ENCODE results near the gene SRPK3. TPM values are rescaled to one million over a fixed set of nuclear protein-coding genes. Genes with fewer than 3 reads are reported as not detected.

The SRPK3 gene
- total RNA-seq, 1 donor from 2014 or later, result not detected

DNA sequence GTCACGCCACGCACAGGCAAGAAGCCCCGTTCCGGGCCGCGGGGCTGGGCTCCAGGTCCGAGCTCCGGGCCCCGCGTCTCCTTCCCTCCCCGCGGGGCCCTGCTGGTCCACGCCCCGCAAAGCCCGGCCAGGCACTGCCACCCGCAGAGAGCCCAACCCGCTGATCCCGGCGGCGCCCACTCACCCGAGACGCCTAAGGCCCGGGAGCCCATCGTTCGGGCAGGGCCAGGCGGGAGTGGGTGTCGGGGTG is 48.6 kb downstream of the SRPK3 start:
- Mint-ChIP-seq H3K9me3 (ENCODE audit: low read depth) (peaks cover 3% of the 10 kb centered on the region), H3K4me1 (ENCODE audit: low read depth) (no peaks in the 10 kb centered on the region), H3K27me3 (peaks cover 57% of the 10 kb centered on the region), H3K4me3 (ENCODE audit: low read depth) (peak overlapping the region; percentile 31), H3K36me3 (ENCODE audit: insufficient read depth) (no peaks in the 10 kb centered on the region), H3K27ac (no peak overlapping the region)
- no peak for DNase-seq (ENCODE audit: low spot score, unreplicated experiment)
- no peak for TF ChIP-seq CTCF (IDR thresholded peaks at IDR 0.05; ENCODE audit: unreplicated experiment)

- peak within 1 kb of the TSS; percentile 50 for H3K4me3 Mint-ChIP-seq (ENCODE audit: low read depth)
- peaks cover 1% of the 10 kb centered on the region for H3K36me3 Mint-ChIP-seq (ENCODE audit: insufficient read depth)
- DNase-seq (ENCODE audit: low spot score, unreplicated experiment), result no peak
- TF ChIP-seq CTCF (IDR thresholded peaks at IDR 0.05; ENCODE audit: unreplicated experiment), result no peak
- H3K27ac Mint-ChIP-seq, result no peak within 1 kb of the TSS
- no peaks in the 10 kb centered on the region for H3K4me1 Mint-ChIP-seq (ENCODE audit: low read depth)
- H3K9me3 Mint-ChIP-seq (ENCODE audit: low read depth), result peaks cover 3% of the 10 kb centered on the region
- peaks cover 60% of the 10 kb centered on the region for H3K27me3 Mint-ChIP-seq
Observed at GRCh38 chrX:153829799-153830639, 49.2 kb downstream of the SRPK3 start, which contains the start of gene PDZD4. Gene PDZD4, minus strand, starts transcription at chrX:153830544. Its CDS starts 246 bp downstream, at chrX:153830298.

DNA sequence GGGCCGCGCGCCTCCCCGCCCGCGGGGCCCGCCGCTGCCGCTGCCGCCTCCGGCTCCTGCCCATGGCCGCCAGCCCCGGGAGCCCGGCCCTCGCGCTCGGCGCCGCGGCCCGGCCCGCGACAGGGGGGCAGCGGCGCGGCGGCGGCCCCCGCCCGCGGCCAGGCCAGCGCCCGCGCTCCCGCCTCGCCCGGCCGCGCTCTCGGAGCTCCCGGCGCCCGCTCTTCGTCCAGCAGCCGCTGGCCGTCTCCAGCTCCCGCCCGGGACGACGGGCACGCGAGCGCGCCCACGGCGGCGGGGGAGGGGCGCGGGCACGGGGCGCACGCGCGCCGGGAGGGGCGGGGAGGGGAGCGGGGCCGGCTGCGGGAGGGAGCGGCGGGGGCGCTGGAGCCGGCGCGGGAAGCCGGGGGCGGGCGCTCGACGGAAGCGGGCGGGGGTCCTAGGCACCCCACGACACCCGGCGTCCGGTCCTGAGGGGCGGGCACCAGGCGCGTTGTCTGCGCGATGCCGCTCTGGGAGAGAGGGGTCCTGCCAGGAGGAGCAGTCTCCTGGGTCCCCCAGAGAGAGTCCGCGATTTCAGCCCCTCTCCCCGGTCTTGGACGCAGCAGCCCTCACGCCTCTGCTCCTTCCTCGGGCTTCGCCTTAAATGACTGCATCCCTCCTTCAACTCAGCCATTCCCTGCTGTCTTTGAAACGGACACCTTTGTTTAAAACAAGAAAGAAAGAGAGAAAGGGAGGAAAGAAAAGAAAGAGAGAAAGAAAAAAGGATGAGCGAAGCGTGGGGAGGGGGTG is 50.0 kb downstream of the SRPK3 start:
- Mint-ChIP-seq H3K4me1 (ENCODE audit: low read depth) (no peaks in the 10 kb centered on the region), H3K27me3 (peaks cover 52% of the 10 kb centered on the region), H3K36me3 (ENCODE audit: insufficient read depth) (peaks cover 1% of the 10 kb centered on the region), H3K27ac (no peak overlapping the region), H3K9me3 (ENCODE audit: low read depth) (peaks cover 3% of the 10 kb centered on the region), H3K4me3 (ENCODE audit: low read depth) (no peak overlapping the region)
- no peak for DNase-seq (ENCODE audit: low spot score, unreplicated experiment)
- no peak for TF ChIP-seq CTCF (IDR thresholded peaks at IDR 0.05; ENCODE audit: unreplicated experiment)

DNA sequence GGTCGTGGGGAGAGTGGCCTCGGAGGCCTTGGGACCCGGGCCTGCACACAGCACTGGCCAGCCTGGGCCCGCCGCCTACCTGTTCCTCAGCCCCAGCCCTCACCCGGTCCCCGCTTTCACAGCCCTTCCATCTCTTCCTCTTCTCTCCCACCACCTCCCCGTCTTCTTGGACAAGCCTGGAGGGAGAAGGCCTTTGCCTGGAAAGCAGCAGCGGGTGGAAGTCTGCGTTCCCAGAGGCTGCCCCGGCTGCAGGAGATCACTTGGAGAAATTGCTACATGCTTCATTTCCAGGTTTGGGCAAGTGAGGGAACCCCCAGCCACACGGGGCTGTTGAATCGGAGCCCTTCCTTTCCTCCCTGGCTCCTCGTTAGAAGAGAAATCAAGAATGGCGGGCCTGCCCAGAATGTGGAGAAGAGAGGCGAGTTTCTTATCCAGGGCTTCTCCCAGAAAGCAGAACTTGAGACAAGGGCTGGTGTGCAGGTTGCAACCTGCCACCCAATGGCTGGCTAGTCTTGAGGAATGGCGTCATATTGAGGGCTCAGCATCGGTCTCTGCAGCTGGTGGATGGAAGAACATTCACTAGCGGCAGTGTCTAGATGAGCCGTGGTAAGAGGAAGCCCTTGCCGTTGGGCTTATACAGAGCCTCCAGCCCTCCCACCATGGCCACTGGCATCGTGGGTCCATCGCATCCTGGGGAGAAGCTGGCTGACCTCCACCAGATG is 50.7 kb downstream of the SRPK3 start:
- H3K4me1 Mint-ChIP-seq (ENCODE audit: low read depth), result no peaks in the 10 kb centered on the region
- no peak overlapping the region for H3K27ac Mint-ChIP-seq
- H3K9me3 Mint-ChIP-seq (ENCODE audit: low read depth), result peaks cover 3% of the 10 kb centered on the region
- DNase-seq (ENCODE audit: low spot score, unreplicated experiment), result no peak
- peaks cover 1% of the 10 kb centered on the region for H3K36me3 Mint-ChIP-seq (ENCODE audit: insufficient read depth)
- TF ChIP-seq CTCF (IDR thresholded peaks at IDR 0.05; ENCODE audit: unreplicated experiment), result no peak
- peaks cover 51% of the 10 kb centered on the region for H3K27me3 Mint-ChIP-seq
- H3K4me3 Mint-ChIP-seq (ENCODE audit: low read depth), result peak overlapping the region; percentile 50

DNA sequence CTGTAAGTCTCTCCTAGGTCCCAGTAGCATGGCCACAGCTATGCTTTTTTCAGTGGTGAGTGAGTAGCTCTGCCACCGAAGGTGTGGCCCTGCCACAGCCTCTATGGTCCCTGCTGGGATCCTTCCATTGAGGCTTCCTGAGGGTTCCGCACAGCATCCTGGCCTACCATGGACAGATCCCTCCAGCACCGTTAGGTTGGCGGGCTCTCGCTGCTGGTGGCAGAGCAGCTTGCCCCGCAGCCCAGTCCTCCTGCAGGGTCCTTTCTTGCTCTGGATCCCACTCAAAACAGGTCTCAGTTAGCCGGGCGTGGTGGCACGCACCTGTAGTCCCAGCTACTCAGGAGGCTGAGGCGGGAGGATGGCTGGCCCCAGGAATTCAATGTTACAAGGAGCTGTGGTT is 51.9 kb downstream of the SRPK3 start:
- peaks cover 1% of the 10 kb centered on the region for H3K36me3 Mint-ChIP-seq (ENCODE audit: insufficient read depth)
- no peak for DNase-seq (ENCODE audit: low spot score, unreplicated experiment)
- TF ChIP-seq CTCF (IDR thresholded peaks at IDR 0.05; ENCODE audit: unreplicated experiment), result no peak
- peaks cover 3% of the 10 kb centered on the region for H3K9me3 Mint-ChIP-seq (ENCODE audit: low read depth)
- peaks cover 40% of the 10 kb centered on the region for H3K27me3 Mint-ChIP-seq
- no peak overlapping the region for H3K4me3 Mint-ChIP-seq (ENCODE audit: low read depth)
- no peak overlapping the region for H3K27ac Mint-ChIP-seq
- H3K4me1 Mint-ChIP-seq (ENCODE audit: low read depth), result no peaks in the 10 kb centered on the region
